Measurements from ENCODE around the gene CREB3L4. TPM values are rescaled to one million over a fixed set of nuclear protein-coding genes. Genes with fewer than 3 reads are reported as not detected.
A peak's percentile ranks its signal among the peaks of the same experiment; 100 is the strongest.

The CREB3L4 gene
- total and polyA plus RNA-seq, 2 of the 13 experiments (the other 11 are each of a cell fraction or from before 2014, with no cell fraction given), result 9.9 to 18.7 TPM

- TF ChIP-seq ZNF609 (CRISPR knock-in tag; IDR thresholded peaks at IDR 0.05; ENCODE audit: borderline replicate concordance) (peak; percentile 70), ZBTB25 (CRISPR knock-in tag; IDR thresholded peaks at IDR 0.05) (0 out of 2 replicates have a peak, but pooled peaks have one; percentile 45), HNF1B (CRISPR knock-in tag; IDR thresholded peaks at IDR 0.05) (peak; percentile 91), TFDP2 (CRISPR knock-in tag; IDR thresholded peaks at IDR 0.05) (peak; percentile 63), NFKBIZ (CRISPR knock-in tag; IDR thresholded peaks at IDR 0.05) (0 out of 2 replicates have a peak, but pooled peaks have one; percentile 29), BRF2 (CRISPR knock-in tag; IDR thresholded peaks at IDR 0.05) (peak; percentile 32; the same call in 1 of the 2 replicates), ZNF329 (CRISPR knock-in tag; IDR thresholded peaks at IDR 0.05; ENCODE audit: low read depth) (no peak), ZNF121 (CRISPR knock-in tag; IDR thresholded peaks at IDR 0.05) (0 out of 2 replicates have a peak, but pooled peaks have one; percentile 38), ZNF558 (CRISPR knock-in tag; IDR thresholded peaks at IDR 0.05; ENCODE audit: borderline replicate concordance) (no peak), ZNF790 (CRISPR knock-in tag; IDR thresholded peaks at IDR 0.05; ENCODE audit: borderline replicate concordance) (no peak), ELF4 (CRISPR knock-in tag; IDR thresholded peaks at IDR 0.05; ENCODE audit: borderline replicate concordance) (no peak), ARHGAP35 (CRISPR knock-in tag; IDR thresholded peaks at IDR 0.05; ENCODE audit: borderline replicate concordance) (no peak), SOX5 (CRISPR knock-in tag; IDR thresholded peaks at IDR 0.05; ENCODE audit: borderline replicate concordance) (peak; percentile 56; the same call in 1 of the 2 replicates), SMAD3 (CRISPR knock-in tag; IDR thresholded peaks at IDR 0.05) (peak; percentile 53; the same call in 1 of the 2 replicates), ZNF580 (CRISPR knock-in tag; IDR thresholded peaks at IDR 0.05; ENCODE audit: borderline replicate concordance, low read depth) (peak; percentile 82; the same call in 1 of the 2 replicates), KAT7 (CRISPR knock-in tag; IDR thresholded peaks at IDR 0.05; ENCODE audit: borderline replicate concordance) (0 out of 2 replicates have a peak, but pooled peaks have one; percentile 36), YY1 (IDR thresholded peaks at IDR 0.05; ENCODE audit: insufficient read depth, insufficient replicate concordance, low read depth, low read length) (peak; percentile 70), ZNF660 (CRISPR knock-in tag; IDR thresholded peaks at IDR 0.05; ENCODE audit: borderline replicate concordance, low read depth) (no peak)
Measured at GRCh38 chr1:153946622-153947241, 21.0 kb upstream of the CREB3L4 start, which contains the start of gene DENND4B (continued).

Data from HepG2 (cell line).